Measurements from ENCODE around the gene FGGY. TPM values are rescaled to one million over a fixed set of nuclear protein-coding genes. Genes with fewer than 3 reads are reported as not detected.
"Not testable (repeated sequence)": the region's sequence is repeated elsewhere in the genome, so short reads cannot be mapped to it uniquely, and the experiment has no call there.

The FGGY gene
- total and polyA plus RNA-seq, 5 experiments from 2014 or later, result 5.7 to 11.1 (median 6.4) TPM

- no peaks in the 10 kb centered on the region for H3K9me3 Mint-ChIP-seq
- POLR2A ChIA-PET, result no interaction called here
- no peak overlapping the region for H3K4me3 Mint-ChIP-seq
- DNase-seq (no peak), ATAC-seq (no peak)
- peak overlapping the region in 1 of 10 donors; percentile 34 for H3K27ac Mint-ChIP-seq
- H3K27me3 Mint-ChIP-seq, result peaks cover 0 to 4% (median 0%) of the 10 kb centered on the region in 5 donors
- peaks cover 0 to 9% (median 0%) of the 10 kb centered on the region in 3 donors for H3K36me3 Mint-ChIP-seq
- H3K4me1 Mint-ChIP-seq, result peaks cover 0 to 9% (median 3%) of the 10 kb centered on the region in 4 donors
Measured at GRCh38 chr1:59703226-59703917, 406.5 kb downstream of the FGGY start.

- Mint-ChIP-seq H3K9me3 (peaks cover 0 to 2% (median 0%) of the 10 kb centered on the region in 9 donors), H3K27me3 (peaks cover 0 to 4% (median 0%) of the 10 kb centered on the region in 5 donors), H3K4me3 (no peak overlapping the region), H3K27ac (no peak overlapping the region), H3K36me3 (peaks cover 0 to 10% (median 2%) of the 10 kb centered on the region in 3 donors), H3K4me1 (peaks cover 0 to 5% (median 2%) of the 10 kb centered on the region in 4 donors)
- ATAC-seq, result no peak
- POLR2A ChIA-PET, result no interaction called here
- DNase-seq, result no peak
Measured at GRCh38 chr1:59703918-59704378, 407.1 kb downstream of the FGGY start.

- H3K4me3 Mint-ChIP-seq, result no peak overlapping the region
- no peak for ATAC-seq
- H3K4me1 Mint-ChIP-seq, result no peaks in the 10 kb centered on the region
- peaks cover 0 to 4% (median 0%) of the 10 kb centered on the region in 9 donors for H3K9me3 Mint-ChIP-seq
- DNase-seq, result no peak
- POLR2A ChIA-PET, result no interaction called here
- H3K27ac Mint-ChIP-seq, result no peak overlapping the region
- peaks cover 0 to 4% (median 0%) of the 10 kb centered on the region in 5 donors for H3K27me3 Mint-ChIP-seq
- peaks cover 0 to 13% (median 4%) of the 10 kb centered on the region in 3 donors for H3K36me3 Mint-ChIP-seq
Measured at GRCh38 chr1:59704716-59705115, 407.8 kb downstream of the FGGY start.

- Mint-ChIP-seq H3K27me3 (peaks cover 0 to under 1% (median 0%) of the 10 kb centered on the region in 5 donors), H3K4me3 (no peak overlapping the region)
- no peak for ATAC-seq
Measured at GRCh38 chr1:59705466-59706302, 408.8 kb downstream of the FGGY start.

GRCh38 chr1:59706303-59706599, 409.4 kb downstream of the FGGY start:
- Mint-ChIP-seq H3K4me1 (no peaks in the 10 kb centered on the region), H3K27me3 (no peaks in the 10 kb centered on the region), H3K9me3 (peaks cover 0 to 5% (median 0%) of the 10 kb centered on the region in 9 donors), H3K4me3 (no peak overlapping the region), H3K36me3 (peaks cover 0 to 14% (median 11%) of the 10 kb centered on the region in 3 donors), H3K27ac (no peak overlapping the region)
- DNase-seq, result no peak
- POLR2A ChIA-PET, result no interaction called here
- ATAC-seq, result no peak

More at GRCh38 chr1:59705466-59706302, 408.8 kb downstream of the FGGY start:
- Mint-ChIP-seq H3K27ac (no peak overlapping the region), H3K9me3 (peaks cover 0 to 5% (median 0%) of the 10 kb centered on the region in 9 donors), H3K36me3 (peaks cover 0 to 13% (median 11%) of the 10 kb centered on the region in 3 donors), H3K4me1 (no peaks in the 10 kb centered on the region)
- DNase-seq, result no peak
- POLR2A ChIA-PET, result no interaction called here

- POLR2A ChIA-PET, result no interaction called here
- peak overlapping the region in 1 of 10 donors; percentile 17 for H3K27ac Mint-ChIP-seq
- H3K27me3 Mint-ChIP-seq, result no peaks in the 10 kb centered on the region
- no peak for DNase-seq
- H3K36me3 Mint-ChIP-seq, result peaks cover 0 to 14% (median 11%) of the 10 kb centered on the region in 3 donors
- no peak overlapping the region for H3K4me3 Mint-ChIP-seq
- H3K4me1 Mint-ChIP-seq, result no peaks in the 10 kb centered on the region
- peaks cover 0 to 5% (median 0%) of the 10 kb centered on the region in 9 donors for H3K9me3 Mint-ChIP-seq
- no peak for ATAC-seq
Measured at GRCh38 chr1:59707178-59707791, 410.4 kb downstream of the FGGY start.

GRCh38 chr1:59709333-59709732, 412.4 kb downstream of the FGGY start:
- Mint-ChIP-seq H3K4me3 (no peak overlapping the region), H3K4me1 (no peaks in the 10 kb centered on the region), H3K9me3 (peaks cover 0 to 5% (median 0%) of the 10 kb centered on the region in 9 donors), H3K36me3 (peaks cover 0 to 14% (median 8%) of the 10 kb centered on the region in 3 donors), H3K27me3 (no peaks in the 10 kb centered on the region), H3K27ac (no peak overlapping the region)
- DNase-seq, result no peak
- ATAC-seq, result no peak
- POLR2A ChIA-PET, result no interaction called here

GRCh38 chr1:59710920-59711319, 414.0 kb downstream of the FGGY start:
- POLR2A ChIA-PET, H3K27me3 Mint-ChIP-seq, H3K4me1 Mint-ChIP-seq, H3K9me3 Mint-ChIP-seq, H3K27ac Mint-ChIP-seq, ATAC-seq, H3K4me3 Mint-ChIP-seq, DNase-seq: not testable (repeated sequence)
- peaks cover 0 to 14% (median 6%) of the 10 kb centered on the region in 3 donors for H3K36me3 Mint-ChIP-seq

GRCh38 chr1:59714219-59714618, 417.3 kb downstream of the FGGY start:
- POLR2A ChIA-PET, result no interaction called here
- ATAC-seq (no peak), DNase-seq (no peak)
- Mint-ChIP-seq H3K27ac (no peak overlapping the region), H3K4me1 (no peaks in the 10 kb centered on the region), H3K4me3 (no peak overlapping the region), H3K27me3 (no peaks in the 10 kb centered on the region), H3K9me3 (peaks cover 0 to 5% (median 0%) of the 10 kb centered on the region in 9 donors), H3K36me3 (peaks cover 0 to 10% (median 0%) of the 10 kb centered on the region in 3 donors)

- Mint-ChIP-seq H3K36me3 (peaks cover 0 to 7% (median 0%) of the 10 kb centered on the region in 3 donors), H3K27me3 (no peaks in the 10 kb centered on the region), H3K9me3 (peaks cover 0 to 5% (median 0%) of the 10 kb centered on the region in 9 donors), H3K27ac (no peak overlapping the region), H3K4me3 (no peak overlapping the region), H3K4me1 (no peaks in the 10 kb centered on the region)
- ATAC-seq, result no peak
- POLR2A ChIA-PET, result no interaction called here
- no peak for DNase-seq
Measured at GRCh38 chr1:59714966-59715365, 418.1 kb downstream of the FGGY start.

GRCh38 chr1:59716832-59717231, 419.9 kb downstream of the FGGY start:
- POLR2A ChIA-PET, result no interaction called here
- Mint-ChIP-seq H3K4me1 (no peaks in the 10 kb centered on the region), H3K36me3 (no peaks in the 10 kb centered on the region), H3K27ac (no peak overlapping the region), H3K4me3 (no peak overlapping the region), H3K9me3 (no peaks in the 10 kb centered on the region), H3K27me3 (no peaks in the 10 kb centered on the region)
- ATAC-seq (no peak), DNase-seq (no peak)

GRCh38 chr1:59718064-59718988, 421.4 kb downstream of the FGGY start:
- POLR2A ChIA-PET, result no interaction called here
- Mint-ChIP-seq H3K27me3 (no peaks in the 10 kb centered on the region), H3K4me1 (no peaks in the 10 kb centered on the region), H3K27ac (no peak overlapping the region), H3K9me3 (peaks cover 0 to 3% (median 0%) of the 10 kb centered on the region in 9 donors), H3K36me3 (peaks cover 0 to 3% (median 2%) of the 10 kb centered on the region in 3 donors), H3K4me3 (no peak overlapping the region)
- DNase-seq, result no peak
- no peak for ATAC-seq

Measured in naive thymus-derived CD8-positive, alpha-beta T cell (primary cell).